G401 (cell line): Measurements from ENCODE around the gene HOXB8. TPM values are rescaled to one million over a fixed set of nuclear protein-coding genes. Genes with fewer than 3 reads are reported as not detected.

Experiments used
- DNase-seq: peaks from one replicate; pipeline ENCODE4 v3.0.0-alpha.2; 2015; ENCODE audit warnings: low spot score
- in situ Hi-C: cut with HindIII; loops from 2 replicates; pipeline ENCODE4 v1.10.0; 2016; ENCODE audit warnings: low sequenced_read_pairs, mixed read lengths
- total RNA-seq: library from RNA; depleted of rRNA; stranded (reverse); fragments of >200 nt; shearing (Covaris generic); gene quantifications from 2 replicates; pipeline ENCODE4 v1.2.3, GENCODE V29; 2014

The HOXB8 gene
- total RNA-seq, 1 experiment from 2014 or later: 0.10 TPM

DNA sequence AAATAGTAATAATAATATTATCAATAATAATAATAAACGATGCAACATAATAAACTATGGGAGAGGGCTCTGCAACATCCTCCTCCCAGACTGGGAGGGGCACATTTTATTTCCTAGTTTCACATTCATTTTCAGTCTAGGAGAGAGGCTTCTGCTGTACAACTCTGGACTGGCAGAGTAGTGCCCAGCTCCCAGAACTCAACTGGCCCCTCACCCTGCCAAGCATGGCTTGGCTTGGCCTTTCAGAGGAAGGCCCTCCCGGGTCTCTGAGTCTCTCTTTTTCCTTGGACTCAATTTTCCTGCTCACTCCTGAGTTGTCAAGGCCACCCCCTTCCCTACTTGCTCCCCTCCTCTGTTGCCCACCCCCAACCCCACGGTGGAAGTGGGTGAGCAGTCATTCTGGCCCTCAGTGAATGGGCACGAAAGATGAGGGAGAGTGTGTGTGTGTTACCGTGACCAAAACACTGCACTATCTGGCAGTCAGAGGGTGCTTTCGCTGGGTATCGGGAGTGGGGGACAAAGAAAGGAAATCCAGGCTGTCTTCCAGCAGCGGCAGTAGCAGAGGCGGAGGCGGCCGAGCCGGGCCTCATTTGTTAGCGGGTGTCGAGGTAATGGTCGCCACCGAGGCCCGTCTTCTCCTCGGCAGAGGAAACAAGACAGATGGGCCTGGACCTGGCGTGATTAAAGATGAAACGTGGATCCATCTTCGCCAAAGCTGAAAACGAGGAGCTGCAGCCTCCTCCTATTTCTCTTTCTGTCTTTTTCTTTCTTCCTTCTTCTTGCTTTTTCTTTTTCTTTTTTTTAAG is 39.2 kb downstream of the HOXB8 start:
- in situ Hi-C loops: no loop called here
- no peak for DNase-seq

- DNase-seq: no peak
Measured at GRCh38 chr17:48575066-48575582, 40.0 kb downstream of the HOXB8 start.

DNA sequence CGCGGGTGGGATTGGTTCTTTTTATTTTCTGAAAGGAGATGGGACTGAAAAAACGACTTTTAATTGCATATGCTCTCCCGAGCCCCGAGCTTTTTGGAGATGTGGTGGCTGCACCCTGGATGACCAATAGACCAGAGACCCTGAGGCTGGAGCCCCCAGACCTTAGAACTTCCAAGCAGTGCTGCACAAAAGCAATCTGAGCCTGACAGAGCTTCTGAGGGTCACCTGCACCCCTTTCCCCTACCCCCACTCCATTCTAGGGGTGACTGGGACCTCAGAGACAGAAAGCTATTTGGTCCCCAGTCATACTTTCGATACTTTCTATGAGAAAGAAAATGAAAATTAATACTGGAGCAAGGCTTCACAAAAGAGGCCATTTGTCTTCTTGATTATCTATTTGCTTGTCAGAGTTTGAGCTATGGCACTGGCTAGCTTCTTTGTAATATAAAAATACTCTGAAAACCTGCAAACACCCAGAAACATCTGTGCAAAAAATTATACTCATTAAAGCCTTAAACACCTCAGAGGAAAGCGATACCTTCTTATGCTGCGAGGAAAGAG is 40.5 kb downstream of the HOXB8 start:
- in situ Hi-C loops: no loop called here
- no peak for DNase-seq

More at GRCh38 chr17:48575066-48575582, 40.0 kb downstream of the HOXB8 start:
- in situ Hi-C loops: no loop called here

DNA sequence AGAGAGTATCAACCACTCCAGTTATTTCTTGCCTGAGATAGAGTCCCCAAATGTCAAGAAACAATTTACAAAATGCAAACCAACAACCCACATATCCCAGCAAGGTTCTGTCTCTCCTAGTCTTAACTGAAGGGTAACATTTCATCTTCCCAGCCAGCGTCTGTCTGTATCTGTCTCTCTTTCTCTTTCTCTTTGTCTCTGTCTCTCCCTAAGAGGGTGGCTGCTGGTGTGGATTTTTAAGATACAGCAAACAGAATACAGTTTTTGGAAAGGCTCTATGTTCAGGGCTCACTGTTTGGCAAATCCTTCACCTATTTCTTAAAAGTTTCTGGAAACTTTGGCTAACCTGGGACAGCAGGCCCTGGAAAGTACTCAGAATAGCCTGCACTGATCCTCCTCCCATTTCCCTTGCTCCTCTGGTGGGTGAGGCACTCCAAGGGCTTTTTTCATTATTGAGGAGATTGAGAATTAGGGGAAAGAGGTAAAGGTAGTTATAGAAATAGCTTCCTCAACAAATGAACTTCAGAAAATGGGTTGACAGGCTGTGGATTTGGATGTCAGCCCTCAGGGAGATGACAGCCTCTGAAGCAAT is 43.2 kb downstream of the HOXB8 start:
- in situ Hi-C loops: no loop called here
- no peak for DNase-seq

DNA sequence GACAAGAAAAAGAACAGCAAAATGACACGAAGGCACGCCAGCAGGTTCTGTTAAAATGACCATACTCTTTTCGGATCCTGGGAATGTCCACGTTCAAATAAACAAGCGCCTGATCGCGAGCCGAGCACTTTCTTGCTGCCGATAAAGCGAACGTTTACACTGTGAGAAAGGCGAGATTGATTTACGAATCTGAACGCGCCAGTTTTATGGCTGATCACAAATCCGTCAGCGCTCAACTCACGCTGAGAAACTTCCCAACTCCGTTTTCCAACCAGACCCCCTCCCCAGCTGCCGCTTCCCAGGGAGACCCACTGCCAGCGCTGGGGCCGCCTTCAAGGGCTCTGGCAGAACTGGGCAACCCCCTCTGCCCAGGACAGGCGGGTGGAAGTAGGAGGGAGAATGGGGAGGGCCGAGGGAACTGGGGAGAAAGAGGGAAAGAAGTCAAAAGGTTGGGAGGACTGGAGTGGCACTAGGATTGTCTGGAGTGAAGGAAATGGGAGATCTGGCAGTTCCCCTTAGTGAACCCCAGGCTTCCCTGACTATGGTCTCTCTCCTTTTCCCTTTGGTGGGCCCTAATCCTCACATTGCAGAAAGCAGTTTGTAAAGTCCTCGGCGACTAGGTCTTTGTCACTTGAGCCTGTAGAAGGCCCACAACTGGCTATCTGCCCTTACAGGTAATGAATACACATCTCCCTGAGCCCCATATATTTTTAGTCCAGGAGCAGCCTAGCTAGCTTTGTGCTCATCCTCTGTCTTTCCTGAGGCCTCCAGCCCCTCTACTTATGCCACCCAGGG is 43.9 kb downstream of the HOXB8 start:
- no peak for DNase-seq
- in situ Hi-C loops: no loop called here

DNA sequence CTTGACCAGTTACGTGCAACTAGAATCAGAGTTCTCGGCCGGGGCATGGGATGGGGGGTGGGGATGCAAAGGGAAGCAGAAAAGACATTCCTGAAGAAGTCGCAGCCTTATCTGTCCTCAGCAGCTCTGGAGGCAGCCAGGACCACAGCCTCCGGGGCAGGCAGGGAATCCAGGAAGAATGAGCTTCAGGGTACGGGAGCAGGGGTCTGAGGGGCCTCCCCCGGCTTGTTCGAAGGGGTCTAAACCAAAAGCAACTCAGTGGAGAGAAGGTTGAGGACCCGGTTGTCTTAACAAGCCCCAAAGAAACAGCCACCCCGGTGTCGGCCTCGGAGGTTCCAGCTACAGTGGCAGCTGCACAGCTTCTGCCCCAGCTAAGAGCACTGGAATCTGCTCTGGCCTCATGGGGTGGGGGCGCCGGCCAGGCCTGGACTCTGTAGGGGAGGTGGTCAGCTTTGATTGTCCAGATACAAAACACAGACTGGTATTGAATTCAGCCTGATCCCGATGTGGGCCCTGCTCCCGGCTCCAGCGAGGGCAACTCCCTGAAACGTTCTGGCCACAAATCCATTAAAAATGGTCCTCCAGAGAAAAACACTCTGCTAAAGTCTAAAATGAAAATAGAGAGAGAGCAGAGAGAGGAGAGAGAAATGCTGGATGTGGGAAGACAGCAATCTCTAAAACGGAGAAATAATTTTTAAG is 44.6 kb downstream of the HOXB8 start:
- in situ Hi-C loops: no loop called here
- no peak for DNase-seq

DNA sequence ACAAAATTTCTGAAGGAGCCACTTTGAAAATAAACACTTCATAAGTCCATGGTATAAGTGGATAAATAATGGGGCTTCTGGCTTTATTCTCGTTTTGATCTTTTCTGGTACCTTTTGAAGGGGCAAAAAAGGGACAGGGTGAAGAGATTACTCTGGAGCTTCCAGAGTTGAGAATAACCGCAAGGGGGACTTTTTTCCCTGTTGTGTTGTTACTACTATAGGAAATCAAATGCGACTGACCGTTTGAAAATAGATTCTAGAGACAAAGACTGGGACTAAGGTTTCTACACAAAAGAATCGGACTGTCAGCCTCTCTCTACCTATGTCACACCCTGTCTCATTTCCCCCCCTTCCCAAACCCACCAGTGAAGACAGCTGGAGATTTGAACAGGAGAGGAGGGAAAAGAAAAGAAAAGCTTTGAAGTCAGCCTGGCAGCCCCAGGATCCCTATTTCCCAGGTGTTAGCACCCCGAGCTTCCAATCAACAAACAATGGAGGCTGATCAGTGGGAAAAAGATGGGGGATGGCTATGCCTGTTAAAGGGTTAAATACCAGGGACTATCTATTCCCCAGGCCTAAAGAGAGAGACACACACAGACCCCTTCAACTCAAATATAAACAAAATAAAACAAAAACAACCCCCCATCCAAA is 45.3 kb downstream of the HOXB8 start:
- no peak for DNase-seq
- in situ Hi-C loops: no loop called here

DNA sequence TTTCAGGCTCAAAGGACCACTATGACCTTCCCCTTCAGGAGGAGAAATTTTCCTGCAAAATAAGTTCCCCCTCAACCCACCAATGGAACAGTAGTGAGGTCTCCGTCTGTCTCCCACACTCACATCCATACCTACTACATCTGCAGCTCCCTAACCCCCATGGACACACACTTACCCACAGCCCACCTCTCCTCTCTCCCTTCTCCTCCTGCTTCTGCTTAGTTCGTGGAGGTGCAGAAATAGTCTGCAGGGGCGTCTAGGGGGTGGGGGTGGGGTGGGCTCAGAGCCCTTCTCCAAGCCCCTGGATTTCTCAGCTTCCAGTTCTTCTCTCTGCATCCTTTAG is 45.9 kb downstream of the HOXB8 start:
- no peak for DNase-seq
- in situ Hi-C loops: no loop called here

DNA sequence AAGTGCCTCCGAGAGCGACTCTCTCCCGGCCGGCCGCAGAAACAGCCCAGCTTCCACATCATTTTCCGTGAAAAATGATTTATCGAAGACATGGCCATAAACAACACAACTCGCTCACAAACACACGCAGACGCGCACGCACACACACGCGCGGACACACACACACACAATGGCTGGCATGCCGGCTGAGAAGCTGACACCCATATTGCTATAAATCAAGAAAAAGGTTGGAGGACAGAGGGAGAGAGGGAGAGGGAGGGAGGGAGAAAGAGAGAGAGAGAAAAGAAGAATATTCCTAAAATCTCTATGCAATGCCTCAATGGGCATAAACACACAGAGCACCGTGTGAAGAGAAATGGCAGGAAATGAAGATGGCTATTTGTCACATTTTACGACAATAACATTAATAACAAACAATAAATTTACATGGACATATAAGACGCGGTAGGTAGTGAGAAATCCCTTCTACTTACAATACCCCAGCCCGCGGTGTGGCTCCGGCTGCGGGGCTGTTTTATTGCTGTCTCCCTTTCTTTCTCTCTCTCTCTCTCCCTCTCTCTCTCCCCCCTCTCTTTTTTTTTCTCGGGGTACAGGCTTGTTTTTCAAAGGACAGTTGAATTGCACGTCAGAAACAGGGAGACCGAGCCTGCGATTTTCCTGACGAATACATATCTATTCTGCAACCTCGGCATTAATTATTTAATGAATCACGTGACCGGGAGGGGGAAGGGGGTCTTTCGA is 46.4 kb downstream of the HOXB8 start:
- in situ Hi-C loops: no loop called here
- no peak for DNase-seq

- no peak for DNase-seq
- in situ Hi-C loops: no loop called here
Measured at GRCh38 chr17:48567646-48568354, 47.3 kb downstream of the HOXB8 start.

GRCh38 chr17:48567209-48567608 is 47.9 kb downstream of the HOXB8 start:
- in situ Hi-C loops: no loop called here
- no peak for DNase-seq

- in situ Hi-C loops: no loop called here
- DNase-seq: no peak
Measured at GRCh38 chr17:48566717-48567116, 48.4 kb downstream of the HOXB8 start.

DNA sequence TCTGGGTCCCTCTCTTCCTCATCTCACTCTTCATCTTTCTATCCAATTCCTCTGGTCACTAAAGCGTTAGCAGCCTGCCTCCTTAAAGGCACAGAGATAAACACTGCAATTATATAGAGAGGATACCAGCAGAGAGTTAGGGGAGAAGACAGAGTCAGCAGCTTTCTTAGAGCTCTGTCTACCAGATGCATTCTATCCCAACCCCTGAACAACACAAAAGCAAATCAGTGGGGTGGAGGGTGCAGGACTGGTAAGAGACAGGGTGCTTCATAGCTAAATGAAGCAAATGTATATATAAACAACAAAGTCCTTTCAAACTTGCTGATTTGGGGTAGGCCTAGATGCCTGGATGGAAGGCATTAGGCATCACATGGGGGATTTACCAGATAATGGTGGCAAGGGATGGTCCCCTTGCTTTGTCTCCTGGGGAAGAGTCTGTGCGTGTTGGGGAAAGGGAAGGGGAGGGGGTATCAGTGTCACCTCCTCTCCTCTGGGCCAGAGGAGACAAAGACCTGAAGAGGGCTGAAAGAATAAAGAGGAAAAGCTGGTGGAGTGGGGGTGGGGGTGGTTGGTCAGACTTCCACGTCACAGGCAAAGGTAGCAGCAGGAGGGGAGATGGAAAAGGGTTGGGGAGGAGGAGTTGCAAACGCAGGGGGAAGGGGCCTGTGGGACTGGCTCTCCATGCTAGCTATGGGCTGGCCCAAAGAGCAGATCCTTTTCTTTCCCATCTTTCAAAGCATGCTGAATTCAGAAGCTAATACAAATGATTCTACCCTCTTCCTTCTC is 49.0 kb downstream of the HOXB8 start:
- in situ Hi-C loops: no loop called here
- no peak for DNase-seq

DNA sequence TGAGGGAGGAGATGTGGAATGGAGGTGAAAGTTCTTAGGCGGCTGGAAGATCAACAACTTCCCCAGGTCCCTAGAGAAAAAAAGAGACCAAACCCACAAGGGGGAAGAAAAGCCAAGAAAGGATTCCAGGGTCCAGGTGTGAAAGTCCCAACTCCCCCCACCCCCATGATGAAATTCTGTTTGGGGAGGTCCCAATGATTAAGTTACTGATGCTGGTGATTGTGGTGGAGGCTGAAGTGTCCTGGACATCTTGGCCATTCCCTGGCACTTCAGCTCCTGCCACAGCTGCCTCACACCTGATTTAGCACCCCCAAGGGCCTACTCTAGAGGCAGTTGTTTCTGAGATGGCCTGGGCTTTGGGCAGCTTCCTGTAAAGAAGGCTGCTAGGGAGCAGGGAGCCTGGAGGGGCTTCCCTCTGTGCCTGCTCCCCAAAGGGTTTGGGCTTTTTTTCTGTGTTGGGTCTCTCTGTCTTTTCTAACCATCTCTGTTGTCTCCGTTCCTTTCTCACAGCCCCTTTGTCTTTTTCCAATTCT is 50.0 kb downstream of the HOXB8 start:
- no peak for DNase-seq
- in situ Hi-C loops: no loop called here

- DNase-seq: no peak
- in situ Hi-C loops: no loop called here
Measured at GRCh38 chr17:48564188-48565021, 50.7 kb downstream of the HOXB8 start.

DNA sequence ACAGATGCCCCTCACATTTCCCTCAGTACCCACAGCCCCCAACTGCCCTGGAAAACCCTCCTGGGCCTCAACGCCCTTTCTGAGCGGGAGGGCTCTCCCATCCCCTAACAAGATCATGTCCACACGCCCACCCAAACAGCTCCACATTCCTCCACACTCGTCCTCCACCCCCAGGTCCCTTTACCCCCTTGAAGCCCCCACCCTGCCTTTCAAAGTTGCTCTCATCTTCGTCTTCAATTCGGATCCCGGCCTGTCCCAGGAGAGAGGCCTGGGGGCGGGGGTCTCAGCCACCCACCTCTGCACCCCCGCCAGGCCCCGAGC is 51.3 kb downstream of the HOXB8 start:
- no peak for DNase-seq
- in situ Hi-C loops: no loop called here
